Adrenal gland (tissue), 5 donors: ENCODE results near the gene KRTAP10-7.

Source experiments
- CTCF ChIP-seq, 6 experiments: fragments of 450-650 bp in 4 of 6; fragments of 200-600 bp in 2 of 6; sonication (generic) in 1 of 6; IDR thresholded peaks; 1 replicate in 5 of 6; 2 replicates in 1 of 6; pipeline versions ENCODE4 v1.5.1 to v1.8.0; 2016 to 2021; ENCODE audit warnings: antibody characterized with exemption in 6 of 6, mild to moderate bottlenecking in 2 of 6, moderate library complexity in 1 of 6
- POLR2A ChIP-seq, 2 donors: fragments of 450-650 bp; IDR thresholded peaks; one replicate each; pipeline ENCODE4 v1.6.1; 2017; ENCODE audit warnings: antibody characterized with exemption in 2 of 2, mild to moderate bottlenecking in 2 of 2, moderate library complexity in 1 of 2
- donor health status: DM: no; HTN: no; CAD: no.

- TF ChIP-seq CTCF (IDR thresholded peaks at IDR 0.05) (no peak), POLR2A (IDR thresholded peaks at IDR 0.05) (no peak)
Observed at GRCh38 chr21:44625756-44626155, 25.4 kb downstream of the KRTAP10-7 start.
